ENCODE results near the gene GPR132.
"Not testable (repeated sequence)": the region's sequence is repeated elsewhere in the genome, so short reads cannot be mapped to it uniquely, and the experiment has no call there.

Gene GPR132

DNA sequence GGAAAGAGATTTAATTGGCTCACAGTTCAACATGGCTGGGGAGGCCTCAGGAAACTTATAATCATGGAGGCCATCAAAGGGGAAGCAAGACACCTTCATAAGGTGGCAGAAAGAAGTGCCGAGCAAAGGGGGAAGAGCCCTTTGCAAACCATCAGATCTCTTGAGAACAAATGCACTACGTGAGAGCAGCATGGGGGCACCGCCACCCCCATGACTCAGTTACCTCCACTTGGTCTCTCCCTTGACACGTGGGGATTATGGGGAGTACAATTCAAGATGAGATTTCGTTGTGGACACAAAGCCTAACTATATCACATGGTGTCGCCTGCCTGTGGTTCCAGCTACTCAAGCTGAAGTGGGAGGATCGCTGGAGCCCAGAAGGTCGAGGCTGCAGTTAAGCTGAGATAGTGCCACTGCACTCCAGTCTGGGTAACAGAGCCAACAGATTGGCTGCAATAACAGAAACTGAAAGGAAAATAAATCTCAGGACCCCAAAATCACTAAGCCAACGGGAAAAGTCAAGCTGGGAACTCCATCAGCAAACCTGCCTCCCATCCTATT, 34.3 kb downstream of the GPR132 start:
- no peak for DNase-seq (ENCODE audit: extremely low read depth, insufficient read length)
- TF ChIP-seq, protein P1, sequence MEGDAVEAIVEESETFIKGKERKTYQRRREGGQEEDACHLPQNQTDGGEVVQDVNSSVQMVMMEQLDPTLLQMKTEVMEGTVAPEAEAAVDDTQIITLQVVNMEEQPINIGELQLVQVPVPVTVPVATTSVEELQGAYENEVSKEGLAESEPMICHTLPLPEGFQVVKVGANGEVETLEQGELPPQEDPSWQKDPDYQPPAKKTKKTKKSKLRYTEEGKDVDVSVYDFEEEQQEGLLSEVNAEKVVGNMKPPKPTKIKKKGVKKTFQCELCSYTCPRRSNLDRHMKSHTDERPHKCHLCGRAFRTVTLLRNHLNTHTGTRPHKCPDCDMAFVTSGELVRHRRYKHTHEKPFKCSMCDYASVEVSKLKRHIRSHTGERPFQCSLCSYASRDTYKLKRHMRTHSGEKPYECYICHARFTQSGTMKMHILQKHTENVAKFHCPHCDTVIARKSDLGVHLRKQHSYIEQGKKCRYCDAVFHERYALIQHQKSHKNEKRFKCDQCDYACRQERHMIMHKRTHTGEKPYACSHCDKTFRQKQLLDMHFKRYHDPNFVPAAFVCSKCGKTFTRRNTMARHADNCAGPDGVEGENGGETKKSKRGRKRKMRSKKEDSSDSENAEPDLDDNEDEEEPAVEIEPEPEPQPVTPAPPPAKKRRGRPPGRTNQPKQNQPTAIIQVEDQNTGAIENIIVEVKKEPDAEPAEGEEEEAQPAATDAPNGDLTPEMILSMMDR (IDR thresholded peaks at IDR 0.05; ENCODE audit: insufficient read depth, low read length, poor library complexity, severe bottlenecking), result no peak
- Histone ChIP-seq H3K36me3 (ENCODE audit: control insufficient read depth, insufficient read depth, low read length) (no peaks in the 10 kb centered on the region; the same call in 1 of the 2 replicates), H3K27me3 (replicated peaks; ENCODE audit: control insufficient read depth, insufficient read depth, low read length) (no peaks in the 10 kb centered on the region), H3K4me3 (replicated peaks; ENCODE audit: low read depth, low read length) (no peak overlapping the region)

DNA sequence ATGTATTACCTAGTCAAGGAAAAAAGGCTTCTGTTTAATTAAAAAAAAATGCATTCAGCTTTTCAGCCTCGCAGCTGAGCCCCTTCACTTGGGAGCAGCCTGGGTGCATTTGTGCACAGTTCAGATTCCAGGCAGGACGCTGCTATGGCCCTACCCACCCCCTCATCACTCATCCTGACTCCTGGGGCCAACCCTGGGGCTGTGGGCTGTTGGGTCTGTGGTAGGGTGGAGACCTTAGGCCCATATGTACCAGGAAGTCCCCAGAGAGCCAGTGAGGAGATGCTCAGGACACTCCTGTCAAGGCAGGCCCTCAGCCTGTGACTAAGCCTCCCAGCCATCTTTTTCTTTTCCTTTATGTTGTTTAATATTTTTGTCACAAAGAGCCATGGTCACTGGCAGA, 35.0 kb downstream of the GPR132 start:
- no peak overlapping the region for H3K4me3 ChIP-seq (replicated peaks; ENCODE audit: low read depth, low read length)
- no peaks in the 10 kb centered on the region for H3K27me3 ChIP-seq (replicated peaks; ENCODE audit: control insufficient read depth, insufficient read depth, low read length)
- no peak for DNase-seq (ENCODE audit: extremely low read depth, insufficient read length)
- TF ChIP-seq, protein P1 (IDR thresholded peaks at IDR 0.05; ENCODE audit: insufficient read depth, low read length, poor library complexity, severe bottlenecking), result no peak
- no peaks in the 10 kb centered on the region; the same call in 1 of the 2 replicates for H3K36me3 ChIP-seq (ENCODE audit: control insufficient read depth, insufficient read depth, low read length)

DNA sequence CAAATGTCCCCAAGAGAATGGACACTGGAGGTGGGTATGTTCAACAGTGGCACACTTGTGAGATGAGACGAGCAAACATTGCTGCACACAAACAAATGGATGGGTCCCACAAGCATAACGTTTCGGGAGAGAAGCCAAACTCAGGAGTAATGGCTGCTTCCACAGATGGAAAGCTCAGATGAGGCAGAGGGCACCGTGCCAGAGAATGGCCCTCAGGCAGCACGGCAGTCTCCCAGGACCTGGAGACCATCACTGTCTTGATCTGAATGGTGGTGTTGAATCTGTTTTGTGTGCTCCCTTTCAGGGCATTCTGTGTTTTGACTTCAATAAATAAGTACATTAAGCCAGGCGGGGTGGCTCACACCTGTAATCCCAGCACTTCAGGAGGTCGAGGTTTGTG, 35.8 kb downstream of the GPR132 start:
- H3K4me3 ChIP-seq (replicated peaks; ENCODE audit: low read depth, low read length), result no peak overlapping the region
- TF ChIP-seq, protein P1 (IDR thresholded peaks at IDR 0.05; ENCODE audit: insufficient read depth, low read length, poor library complexity, severe bottlenecking), result no peak
- H3K36me3 ChIP-seq (ENCODE audit: control insufficient read depth, insufficient read depth, low read length), result no peaks in the 10 kb centered on the region; the same call in 1 of the 2 replicates
- DNase-seq (ENCODE audit: extremely low read depth, insufficient read length), result no peak
- no peaks in the 10 kb centered on the region for H3K27me3 ChIP-seq (replicated peaks; ENCODE audit: control insufficient read depth, insufficient read depth, low read length)

DNA sequence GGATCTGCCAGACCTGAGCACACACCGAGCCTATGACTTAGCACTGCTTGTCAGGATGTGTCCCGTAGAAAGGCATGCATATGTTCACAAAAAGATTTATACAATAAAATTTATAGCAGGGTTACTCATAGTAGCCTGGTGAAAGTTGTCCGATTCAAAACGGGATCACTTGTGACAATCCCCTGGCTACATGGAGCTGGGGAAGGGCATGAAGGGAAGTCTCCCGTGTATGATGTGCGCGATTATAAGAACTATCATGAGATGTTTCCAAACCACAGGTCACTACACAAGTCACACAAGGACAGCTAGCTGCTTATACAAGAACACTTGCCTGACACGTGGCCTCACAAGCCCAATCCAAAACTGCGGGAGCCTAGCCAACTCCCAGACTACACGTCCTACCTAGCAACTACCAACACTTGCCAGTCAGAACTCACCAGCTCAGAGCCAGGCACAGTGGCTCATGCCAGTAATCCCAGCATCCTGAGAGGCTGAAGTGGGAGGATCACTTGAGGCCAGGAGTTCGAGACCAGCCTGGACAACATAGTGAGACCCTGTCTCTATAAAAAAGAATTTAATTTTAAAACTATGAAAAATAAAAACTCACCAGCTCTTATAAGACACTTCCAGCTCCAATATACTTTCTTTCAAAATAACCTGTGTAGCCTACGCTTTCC, 36.8 kb downstream of the GPR132 start:
- DNase-seq (ENCODE audit: extremely low read depth, insufficient read length), result no peak
- Histone ChIP-seq H3K27me3 (replicated peaks; ENCODE audit: control insufficient read depth, insufficient read depth, low read length) (no peaks in the 10 kb centered on the region), H3K36me3 (ENCODE audit: control insufficient read depth, insufficient read depth, low read length) (no peaks in the 10 kb centered on the region; the same call in 1 of the 2 replicates), H3K4me3 (replicated peaks; ENCODE audit: low read depth, low read length) (no peak overlapping the region)
- TF ChIP-seq, protein P1 (IDR thresholded peaks at IDR 0.05; ENCODE audit: insufficient read depth, low read length, poor library complexity, severe bottlenecking), result no peak

DNA sequence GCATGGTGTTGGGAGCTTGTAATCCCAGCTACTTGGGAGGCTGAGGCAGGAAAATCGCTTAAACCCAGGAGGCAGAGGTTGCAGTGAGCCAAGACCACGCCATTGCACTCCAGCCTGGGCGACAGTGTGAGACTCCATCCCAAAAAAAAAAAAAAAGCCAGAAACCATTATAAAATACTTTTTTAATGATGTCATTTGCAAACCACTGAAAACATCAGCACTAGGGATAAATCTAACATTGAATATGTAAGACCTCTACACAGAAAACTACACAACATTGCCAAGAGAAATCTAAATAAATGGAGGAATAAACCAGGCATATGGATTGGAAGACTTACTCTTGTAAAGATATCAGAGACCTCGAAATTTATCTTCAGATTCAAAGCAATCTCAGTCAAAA, 37.5 kb downstream of the GPR132 start:
- H3K4me3 ChIP-seq (replicated peaks; ENCODE audit: low read depth, low read length); DNase-seq (ENCODE audit: extremely low read depth, insufficient read length); H3K36me3 ChIP-seq (ENCODE audit: control insufficient read depth, insufficient read depth, low read length); H3K27me3 ChIP-seq (replicated peaks; ENCODE audit: control insufficient read depth, insufficient read depth, low read length): not testable (repeated sequence)

DNA sequence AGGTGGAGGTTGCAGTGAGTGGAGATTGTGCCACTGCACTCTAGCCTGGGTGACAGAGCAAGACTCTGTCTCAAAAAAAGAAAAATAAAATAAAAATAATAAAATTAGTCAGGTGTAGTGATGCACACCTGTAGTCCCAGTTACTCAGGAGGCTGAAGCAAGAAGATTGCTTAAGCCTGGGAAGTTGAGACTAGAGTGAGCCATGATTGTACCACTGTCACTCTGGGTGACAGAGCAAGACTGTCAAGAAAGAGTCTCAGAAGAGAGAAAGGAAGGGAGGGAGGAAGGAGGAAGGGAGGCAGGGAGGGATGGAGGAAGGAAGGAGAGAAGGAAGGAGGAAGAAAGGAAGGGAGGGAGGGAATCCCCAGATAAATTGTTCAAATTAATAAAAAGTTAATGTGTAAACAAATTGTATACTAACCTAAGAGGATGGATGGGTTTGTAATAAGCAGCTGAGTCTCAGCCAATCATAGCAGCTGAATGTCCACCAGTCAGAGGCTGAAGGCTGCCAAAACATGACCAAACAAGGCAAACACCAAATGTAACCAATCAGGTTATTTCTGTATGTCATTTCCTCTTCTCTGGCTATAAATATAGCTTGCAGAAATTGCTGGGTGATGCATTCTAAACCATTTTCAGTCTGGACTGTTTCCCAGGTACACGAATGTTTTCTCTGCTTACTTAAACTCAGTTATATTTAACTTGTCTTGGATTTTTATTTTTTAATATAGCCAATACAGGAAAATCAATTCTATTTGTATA, 38.2 kb downstream of the GPR132 start:
- DNase-seq (ENCODE audit: extremely low read depth, insufficient read length), result no peak
- Histone ChIP-seq H3K4me3 (replicated peaks; ENCODE audit: low read depth, low read length) (no peak overlapping the region), H3K27me3 (replicated peaks; ENCODE audit: control insufficient read depth, insufficient read depth, low read length) (no peaks in the 10 kb centered on the region), H3K36me3 (ENCODE audit: control insufficient read depth, insufficient read depth, low read length) (no peaks in the 10 kb centered on the region; the same call in 1 of the 2 replicates)
- TF ChIP-seq, protein P1 (IDR thresholded peaks at IDR 0.05; ENCODE audit: insufficient read depth, low read length, poor library complexity, severe bottlenecking), result no peak
